GM18517 (cell line): ENCODE results near the gene SLC44A5.
"Not testable (repeated sequence)": the region's sequence is repeated elsewhere in the genome, so short reads cannot be mapped to it uniquely, and the experiment has no call there.

ENCODE experiments used
- ATAC-seq: cut with Tn5 transposase; IDR thresholded peaks from one replicate; pipeline ENCODE4 v1.9.1; 2021; ENCODE audit warnings: mild to moderate bottlenecking, moderate library complexity; ENCODE audit not compliant: unreplicated experiment

The SLC44A5 gene

DNA sequence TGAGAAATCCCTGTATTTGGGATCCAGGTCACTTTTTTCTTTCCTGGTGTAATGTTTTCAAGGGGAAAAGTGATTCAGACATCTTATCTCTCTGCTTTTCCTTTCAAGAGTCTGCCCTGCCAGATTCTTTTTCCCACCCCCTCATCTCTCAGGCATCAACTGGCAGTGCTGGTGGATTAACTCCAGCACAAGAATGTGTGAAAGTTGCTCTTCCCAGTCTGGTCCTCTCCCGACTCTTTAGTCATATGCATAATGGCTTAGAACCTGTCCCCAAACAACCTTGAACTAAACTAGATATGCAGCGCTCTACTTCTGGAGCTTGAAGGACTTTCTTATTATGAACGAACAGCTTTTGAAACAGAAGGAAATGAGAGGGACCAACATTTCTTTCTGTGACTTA lies 88.5 kb downstream of the SLC44A5 start:
- ATAC-seq, result no peak

- ATAC-seq, result no peak
These were observed 89.3 kb downstream of the SLC44A5 start for GRCh38 chr1:75521658-75522057.

- ATAC-seq, result no peak
These were observed 89.9 kb downstream of the SLC44A5 start for GRCh38 chr1:75520862-75521475.

- no peak for ATAC-seq
These were observed 91.1 kb downstream of the SLC44A5 start for GRCh38 chr1:75519651-75520427.

GRCh38 chr1:75518686-75519085 lies 92.2 kb downstream of the SLC44A5 start:
- no peak for ATAC-seq

DNA sequence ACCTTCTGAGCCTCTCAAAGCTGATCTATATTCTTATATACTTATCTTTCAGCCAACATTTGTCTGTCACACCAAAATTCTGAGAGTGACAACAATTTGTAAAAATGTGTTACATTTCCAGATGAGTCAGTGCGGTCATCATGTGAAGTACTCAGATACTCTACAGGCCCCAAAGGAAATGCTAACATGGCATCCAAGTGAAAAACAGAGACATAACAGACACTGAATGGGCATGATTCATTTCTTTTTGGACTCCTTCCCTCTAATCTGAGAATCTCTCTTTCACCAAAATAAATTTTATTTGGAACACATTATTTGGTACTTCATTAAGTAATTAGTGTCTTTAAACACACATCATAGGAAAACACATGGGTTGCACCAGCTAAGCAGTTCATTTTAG lies 96.6 kb downstream of the SLC44A5 start:
- ATAC-seq, result no peak

DNA sequence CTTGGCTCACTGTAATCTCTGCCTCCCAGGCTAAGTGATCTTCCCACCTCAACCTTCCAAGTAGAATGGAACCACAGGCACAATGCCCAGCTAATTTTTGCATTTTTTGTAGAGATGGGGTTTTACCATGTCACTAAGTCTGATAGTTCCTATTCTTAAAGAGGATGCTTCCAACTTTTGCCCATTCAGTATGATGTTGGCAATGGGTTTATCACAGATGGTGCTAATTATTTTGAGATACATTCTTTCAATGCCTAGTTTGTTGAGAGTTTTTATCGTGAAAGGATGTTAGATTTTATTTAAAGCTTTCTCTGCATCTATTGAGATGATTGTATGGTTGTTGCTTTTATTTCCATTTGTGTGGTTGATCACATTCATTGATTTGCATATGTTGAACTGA lies 103.9 kb downstream of the SLC44A5 start:
- ATAC-seq, result no peak

GRCh38 chr1:75503221-75503974 lies 107.5 kb downstream of the SLC44A5 start:
- no peak for ATAC-seq

DNA sequence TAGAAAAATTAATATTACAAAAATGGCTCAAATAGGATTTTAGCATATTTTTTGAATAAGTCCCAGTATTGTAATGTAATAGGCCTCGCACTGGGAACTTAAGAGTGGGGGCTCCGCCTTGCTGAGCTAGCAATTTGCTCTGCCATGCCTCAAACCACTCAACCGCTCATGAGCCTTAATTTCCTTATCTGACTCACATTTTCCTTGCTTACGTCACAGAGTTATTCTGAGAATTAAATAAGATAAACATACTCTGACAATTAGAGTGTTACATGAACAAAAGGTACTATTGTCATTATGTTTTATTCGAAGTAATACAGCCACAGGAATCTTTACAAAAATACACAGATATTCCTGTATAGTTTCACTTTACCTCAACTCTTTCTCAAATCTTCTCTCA lies 108.1 kb downstream of the SLC44A5 start:
- ATAC-seq, result no peak

DNA sequence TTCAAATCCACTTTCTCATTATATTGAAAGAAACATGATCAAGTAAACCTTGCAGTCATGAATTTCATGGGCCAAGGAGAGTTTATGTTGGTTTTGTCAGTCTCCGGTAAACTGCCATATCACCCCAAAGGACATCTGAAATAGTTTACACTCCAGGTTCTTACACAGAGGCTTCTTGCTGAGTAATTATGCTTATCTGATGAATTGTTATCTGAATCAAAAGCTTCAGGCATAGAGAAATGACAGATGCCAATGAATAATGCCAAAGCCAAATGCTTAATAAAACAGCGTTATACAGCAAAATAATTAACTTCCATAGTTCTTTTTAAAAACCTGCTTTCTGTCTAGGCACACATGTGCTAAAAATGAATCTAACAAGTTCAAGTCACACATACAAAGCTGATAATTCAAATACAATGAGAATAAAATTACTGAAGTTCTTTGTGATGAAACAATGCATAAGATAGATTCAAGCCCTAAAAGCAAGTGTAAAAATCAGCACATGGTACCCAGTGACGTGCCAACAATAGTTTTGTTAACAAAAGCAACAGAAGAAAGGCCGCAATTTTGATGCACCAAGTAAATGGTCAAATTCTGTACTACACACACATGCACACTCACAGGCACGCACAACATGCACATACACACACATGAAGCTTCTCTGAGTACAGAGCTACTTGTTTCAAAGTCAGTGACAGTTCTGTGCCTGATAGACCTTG lies 109.2 kb downstream of the SLC44A5 start:
- ATAC-seq, result no peak

- no peak for ATAC-seq
These were observed 118.9 kb downstream of the SLC44A5 start for GRCh38 chr1:75492011-75492410.

GRCh38 chr1:75487399-75487798 lies 123.5 kb downstream of the SLC44A5 start:
- ATAC-seq, result no peak

- ATAC-seq, result no peak
These were observed 126.1 kb downstream of the SLC44A5 start for GRCh38 chr1:75484789-75485188.

DNA sequence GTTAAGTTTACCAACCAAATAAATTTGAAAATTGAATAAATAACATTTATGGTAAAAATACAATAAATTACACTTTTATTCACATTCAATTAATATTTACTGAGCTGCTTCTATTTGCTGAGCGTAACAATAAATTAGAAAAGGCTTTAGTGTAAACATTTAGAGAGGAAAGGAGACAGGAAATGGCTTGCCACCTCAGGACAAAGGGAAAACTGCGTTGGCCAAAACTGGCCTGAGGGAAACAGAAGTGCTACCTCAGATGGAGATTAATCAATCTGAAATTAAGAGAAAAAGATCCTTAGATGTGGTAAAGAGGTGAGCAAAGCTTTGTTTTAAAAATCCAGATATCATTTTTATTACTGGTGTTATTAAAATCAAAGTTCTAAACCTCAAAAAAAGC lies 128.0 kb downstream of the SLC44A5 start:
- ATAC-seq, result no peak

GRCh38 chr1:75476486-75476885 lies 134.4 kb downstream of the SLC44A5 start:
- not testable (repeated sequence) for ATAC-seq

DNA sequence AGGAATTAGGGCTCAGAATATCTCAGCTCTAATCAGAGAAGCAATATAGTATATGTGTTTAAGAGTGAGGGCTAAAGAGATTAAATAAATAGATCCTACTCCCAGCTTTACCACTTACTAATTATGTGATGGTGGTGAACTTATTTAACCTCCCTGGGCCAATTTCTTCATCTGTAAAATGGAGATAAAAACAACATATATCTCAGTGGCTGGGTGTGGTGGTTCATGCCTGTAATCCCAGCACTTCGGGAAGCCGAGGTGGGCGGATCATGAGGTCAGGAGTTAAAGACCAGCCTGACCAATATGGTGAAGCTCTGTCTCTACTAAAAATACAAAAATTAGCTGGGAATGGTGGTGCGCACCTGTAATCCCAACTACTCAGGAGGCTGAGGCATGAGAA lies 135.2 kb downstream of the SLC44A5 start:
- ATAC-seq, result no peak

- ATAC-seq, result no peak
These were observed 137.8 kb downstream of the SLC44A5 start for GRCh38 chr1:75472971-75473603.

- ATAC-seq, result no peak
These were observed 138.6 kb downstream of the SLC44A5 start for GRCh38 chr1:75472089-75472970.

GRCh38 chr1:75471252-75471651 lies 139.7 kb downstream of the SLC44A5 start:
- ATAC-seq, result no peak

GRCh38 chr1:75470448-75470847 lies 140.5 kb downstream of the SLC44A5 start:
- no peak for ATAC-seq
